Stimulated activated CD8-positive, alpha-beta memory T cell treated with anti-CD3 and anti-CD28 coated beads, Interleukin-15, amount 100 ng/mL, for 1 hour (primary cell): ENCODE results near the gene CYB5D1.
"Not testable (repeated sequence)": the region's sequence is repeated elsewhere in the genome, so short reads cannot be mapped to it uniquely, and the experiment has no call there.

ENCODE experiments used
- DNase-seq: peaks from one replicate; pipeline ENCODE4 v3.0.0-alpha.2; 2020; ENCODE audit warnings: low read depth

Gene CYB5D1

DNA sequence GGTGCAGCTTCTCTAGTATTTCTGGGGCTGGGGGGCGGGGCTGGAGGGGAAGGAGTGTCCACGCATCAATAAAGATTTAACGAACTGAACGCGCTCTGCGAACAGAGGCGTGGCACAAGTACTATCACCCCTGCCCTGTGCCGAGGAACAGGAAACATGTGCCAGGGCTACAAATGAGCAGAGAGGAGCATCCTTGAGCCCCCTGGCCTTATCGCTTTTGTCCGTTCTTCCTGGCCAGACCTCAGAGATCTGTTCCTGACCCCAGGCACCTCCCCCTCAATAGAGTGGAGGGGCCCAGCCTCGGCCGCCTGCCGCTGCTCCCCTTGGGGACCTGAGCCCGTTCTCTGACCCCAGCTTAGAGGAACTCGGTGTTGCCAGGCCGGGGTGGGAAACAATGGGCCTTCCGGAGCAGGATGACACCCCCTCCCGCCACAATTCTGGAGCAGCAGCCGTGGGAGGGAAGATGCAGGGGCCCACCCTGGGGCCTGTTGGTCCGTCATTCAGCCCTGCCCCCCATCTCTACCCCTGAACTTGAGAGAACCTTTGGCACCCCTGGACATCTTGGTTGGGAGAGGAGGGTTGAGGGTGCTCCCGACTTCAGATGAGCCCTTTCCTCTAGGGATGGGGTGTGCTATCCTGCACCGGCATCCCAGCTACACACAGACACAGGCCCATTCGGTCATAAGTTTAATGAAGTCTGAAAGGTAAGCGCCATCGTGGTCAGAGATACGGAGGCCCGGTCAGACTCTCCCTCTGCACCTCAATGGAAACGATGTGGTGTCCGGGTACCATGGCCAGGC, 1.6 kb upstream of the CYB5D1 start:
- DNase-seq, result no peak

DNA sequence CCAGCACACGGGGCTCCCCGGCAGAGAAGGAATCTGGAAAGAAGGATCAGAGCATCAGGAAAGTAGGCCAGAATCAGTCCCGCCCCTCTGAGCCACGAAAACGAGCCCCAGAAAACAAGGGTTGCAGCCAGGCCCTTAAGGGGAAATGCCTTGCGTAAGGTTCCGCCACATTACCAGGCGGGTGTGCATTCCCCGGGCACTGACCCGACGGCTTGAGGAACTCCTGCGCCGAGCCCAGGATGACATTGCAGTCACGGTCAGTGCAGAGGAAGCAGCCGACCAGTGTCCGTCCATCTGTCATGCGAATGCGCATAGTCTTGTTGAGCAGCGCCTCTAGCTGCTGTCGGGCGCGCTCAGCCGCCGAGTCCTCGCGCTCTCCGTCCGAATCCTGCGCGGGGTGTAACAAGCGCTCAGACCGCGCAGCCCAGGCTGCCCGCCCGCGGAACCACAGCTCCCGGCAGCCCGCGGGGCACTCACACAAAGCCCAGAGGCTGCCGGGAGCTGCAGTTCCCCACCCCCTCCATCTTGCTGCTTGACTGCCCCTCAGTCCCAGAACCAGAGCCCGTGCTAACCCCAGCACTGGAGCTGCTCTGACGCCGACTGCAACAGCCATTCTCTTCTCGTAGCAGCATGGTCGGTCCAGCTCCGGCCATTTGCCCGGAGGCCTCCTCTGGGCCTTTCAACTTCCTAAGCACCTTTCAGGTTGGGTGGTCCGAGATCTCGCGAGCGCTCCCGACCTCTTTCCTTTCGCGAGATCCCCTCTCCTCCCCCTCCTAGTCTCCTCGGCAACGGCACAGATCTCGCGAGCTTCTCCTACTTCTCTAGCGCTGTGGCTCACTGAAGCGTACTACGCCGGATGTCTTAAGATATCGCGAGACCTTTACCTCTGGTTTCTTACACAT, 741 bp upstream of the CYB5D1 start, which contains the start of gene NAA38:
TSS of gene NAA38 (minus strand) at position 749 of the 902 bp plus-strand sequence. CDS start at position 653, 96 bp downstream.
- peak; percentile 88 for DNase-seq

DNA sequence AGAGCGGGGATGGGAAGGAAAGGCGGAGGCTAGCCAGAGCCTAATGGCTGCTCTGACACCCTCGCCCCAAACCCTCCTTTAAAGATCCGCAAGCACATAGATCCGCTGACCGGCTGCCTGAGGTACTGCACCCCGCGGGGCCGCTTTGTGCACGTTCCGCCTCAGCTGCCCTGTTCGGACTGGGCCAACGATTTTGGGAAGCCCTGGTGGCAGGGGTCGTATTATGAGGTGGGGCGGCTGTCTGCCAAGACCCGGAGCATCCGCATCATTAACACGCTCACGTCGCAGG, 663 bp downstream of the CYB5D1 start:
- DNase-seq, result no peak

DNA sequence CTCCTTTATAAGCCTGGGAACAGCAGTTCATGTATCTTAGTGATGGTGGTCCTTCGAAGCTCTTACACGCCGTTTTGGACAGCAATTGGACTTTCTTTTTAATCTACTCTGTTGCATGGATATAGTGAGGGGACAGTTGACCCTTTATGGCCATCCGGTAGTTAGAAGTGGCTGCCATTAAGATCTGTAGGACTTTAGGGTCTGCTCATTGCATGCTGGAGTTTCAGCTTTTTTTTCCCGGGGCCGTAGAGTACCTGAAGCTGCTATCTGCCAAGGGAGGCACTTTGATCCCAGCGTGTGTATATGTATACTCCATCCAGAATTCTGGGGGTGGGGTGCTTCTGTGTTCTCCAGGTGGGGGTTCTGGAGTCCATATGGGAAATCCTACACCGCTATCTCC, 1.2 kb downstream of the CYB5D1 start:
- DNase-seq, result no peak

- DNase-seq, result no peak
Observed at GRCh38 chr17:7862692-7863437, 5.1 kb downstream of the CYB5D1 start.

DNA sequence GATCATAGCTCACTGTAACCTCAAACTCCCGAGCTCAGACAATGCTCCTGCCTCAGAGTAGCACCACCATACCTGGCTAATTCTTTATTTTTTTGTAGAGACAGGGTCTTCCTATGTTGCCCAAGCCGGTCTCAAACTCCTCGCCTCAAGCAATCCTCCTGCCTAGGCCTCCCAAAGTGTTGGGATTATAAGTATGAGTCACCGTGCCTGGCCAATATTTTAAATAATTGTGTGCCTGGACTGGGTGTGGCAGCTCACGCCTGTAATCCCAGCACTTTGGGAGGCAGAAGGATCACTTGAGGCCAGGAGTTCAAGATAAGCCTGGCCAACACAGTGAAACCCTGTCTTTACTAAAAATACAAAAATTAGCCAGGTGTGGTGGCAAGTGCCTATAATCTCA, 6.6 kb downstream of the CYB5D1 start:
- DNase-seq, result not testable (repeated sequence)

GRCh38 chr17:7864995-7865650, 7.3 kb downstream of the CYB5D1 start:
- no peak for DNase-seq

GRCh38 chr17:7867881-7868329, 10.1 kb downstream of the CYB5D1 start:
- no peak for DNase-seq

- DNase-seq, result no peak
Observed at GRCh38 chr17:7873051-7873450, 15.2 kb downstream of the CYB5D1 start.

DNA sequence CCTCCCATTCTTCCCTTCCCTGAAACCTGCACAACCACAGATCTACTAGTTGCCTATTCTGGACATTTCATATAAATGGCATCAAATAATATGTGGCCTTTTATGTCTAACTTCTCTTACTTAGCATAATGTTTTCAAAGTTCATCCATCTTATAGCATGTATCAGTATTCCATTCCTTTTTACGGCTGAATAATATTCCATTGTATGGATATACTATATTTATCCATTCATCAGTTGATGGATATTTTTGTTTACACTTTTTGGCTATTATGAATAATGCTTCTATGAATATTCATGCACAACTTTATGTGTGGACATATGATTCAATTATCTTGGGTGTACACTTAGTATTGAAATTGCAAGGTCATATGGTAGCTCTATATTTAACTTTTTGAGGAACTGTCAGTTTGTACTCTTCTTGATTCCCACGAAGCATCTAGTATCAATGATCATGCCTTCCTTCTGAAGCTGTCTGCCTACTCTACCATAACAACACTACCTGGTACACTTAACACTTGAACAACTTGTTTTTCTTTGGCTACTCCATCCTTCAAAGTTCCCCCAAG, 18.1 kb downstream of the CYB5D1 start:
- no peak for DNase-seq

- no peak for DNase-seq
Observed at GRCh38 chr17:7878234-7878633, 20.4 kb downstream of the CYB5D1 start.

DNA sequence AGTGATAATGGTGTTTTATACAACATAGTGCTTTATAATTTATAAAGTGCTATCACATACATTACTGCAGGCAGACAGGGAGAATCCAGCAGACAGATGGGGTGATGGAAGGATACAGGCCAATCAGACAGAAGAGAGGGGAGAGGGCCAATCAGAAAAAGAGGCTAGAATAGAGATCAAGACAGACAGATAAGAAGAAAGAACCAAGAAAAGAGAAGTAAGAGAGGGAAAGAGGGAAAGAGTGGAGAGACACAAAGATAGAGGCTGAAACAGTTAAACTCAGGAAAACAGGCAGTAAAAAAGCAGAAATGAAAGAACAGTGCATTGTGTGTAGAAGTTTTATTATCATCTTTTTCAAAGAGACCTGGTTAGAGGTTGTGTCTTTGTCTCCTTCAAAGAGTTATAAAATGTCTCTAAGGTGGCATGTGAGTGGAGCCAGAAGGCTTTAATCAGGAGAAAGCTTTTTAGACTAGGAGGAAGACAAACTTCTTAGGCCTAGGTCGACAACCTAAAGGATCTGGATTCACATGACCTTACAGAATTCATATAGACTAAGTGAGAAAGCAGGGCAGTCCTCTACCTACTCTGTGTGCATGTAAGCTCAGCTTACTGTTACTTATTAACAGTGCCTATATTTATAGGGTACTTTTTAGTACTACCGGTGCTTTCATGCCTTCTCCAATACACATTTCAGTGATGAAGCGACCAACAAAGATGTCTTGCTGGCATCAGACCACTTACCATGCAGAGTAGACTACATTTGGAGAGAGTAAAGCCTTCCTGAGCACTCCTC, 22.5 kb downstream of the CYB5D1 start:
- no peak for DNase-seq

- no peak for DNase-seq
Observed at GRCh38 chr17:7881276-7882054, 23.7 kb downstream of the CYB5D1 start.

- DNase-seq, result no peak
Observed at GRCh38 chr17:7882068-7882467, 24.3 kb downstream of the CYB5D1 start.

DNA sequence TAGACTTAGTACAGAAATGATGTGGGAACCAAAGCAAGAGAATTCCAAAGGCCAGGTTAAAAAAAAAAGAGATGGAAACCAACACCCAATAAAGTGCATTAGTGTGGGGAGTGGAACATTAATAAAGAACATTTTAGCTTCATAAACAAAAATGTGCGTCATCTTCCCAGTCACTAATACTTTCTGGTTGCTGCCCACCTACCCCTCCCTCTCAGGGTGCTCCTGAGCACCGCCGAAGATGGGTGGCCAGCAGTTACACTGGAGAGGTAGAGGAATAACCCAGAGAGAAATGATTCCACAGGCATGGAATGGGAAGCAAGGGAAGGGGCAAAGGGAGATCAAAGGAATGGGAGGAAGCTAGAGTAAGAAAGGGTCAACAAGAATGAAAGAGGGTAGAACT, 24.8 kb downstream of the CYB5D1 start:
- DNase-seq, result no peak

- no peak for DNase-seq
Observed at GRCh38 chr17:7883781-7884386, 26.1 kb downstream of the CYB5D1 start.

DNA sequence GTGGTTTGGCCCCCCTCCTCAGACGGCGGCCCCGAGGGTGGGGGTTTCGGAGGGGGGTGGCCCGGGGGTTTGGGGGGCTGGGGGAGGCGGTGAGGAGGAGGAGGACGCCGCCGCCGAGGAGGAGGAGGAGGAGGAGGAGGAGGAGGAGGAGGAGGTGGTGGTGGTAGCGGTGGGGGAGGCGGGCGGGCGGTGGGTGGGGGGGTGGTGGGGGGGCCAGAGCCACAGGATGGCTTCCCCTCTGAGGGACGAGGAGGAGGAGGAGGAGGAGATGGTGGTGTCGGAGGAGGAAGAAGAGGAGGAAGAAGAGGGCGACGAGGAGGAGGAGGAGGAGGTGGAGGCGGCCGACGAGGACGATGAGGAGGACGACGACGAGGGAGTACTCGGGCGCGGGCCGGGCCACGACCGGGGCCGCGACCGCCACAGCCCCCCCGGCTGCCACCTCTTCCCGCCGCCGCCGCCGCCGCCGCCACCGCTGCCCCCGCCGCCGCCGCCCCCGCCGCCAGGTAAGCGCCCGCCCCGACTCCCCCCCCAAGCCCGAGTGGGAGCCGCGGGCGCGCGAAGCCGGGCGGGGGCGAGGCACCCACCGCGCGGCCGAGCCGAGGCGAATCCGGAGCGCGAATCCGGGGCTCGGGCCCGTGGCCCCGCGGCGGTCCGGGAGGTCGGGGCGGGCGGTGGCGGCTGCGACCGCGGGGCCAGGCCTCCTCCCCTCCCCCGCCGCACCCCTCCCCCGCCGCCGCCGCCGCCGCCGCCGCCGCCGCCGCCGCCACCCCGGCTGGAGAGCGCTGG, 27.0 kb downstream of the CYB5D1 start:
- no peak for DNase-seq

GRCh38 chr17:7885367-7886226, 27.8 kb downstream of the CYB5D1 start:
- no peak for DNase-seq
